Epithelial cell of esophagus (primary cell): Measurements from ENCODE around the gene MIER1.

ENCODE experiments used
- DNase-seq: peaks from one replicate; pipeline ENCODE4 v3.0.0; 2010; ENCODE audit warnings: low read depth
- H3K4me3 ChIP-seq: 2 replicates; pipeline ENCODE4 v1.5.1; 2011; ENCODE audit warnings: mild to moderate bottlenecking, low read length, control low read depth
- TF ChIP-seq, protein P1 (sequence below): IDR thresholded peaks from 2 replicates; pipeline ENCODE4 v1.5.1; 2011; ENCODE audit warnings: low read depth, mild to moderate bottlenecking, low read length, control low read depth, inconsistent platforms; ENCODE audit not compliant: insufficient read depth; ENCODE audit errors: missing control alignments

MIER1 gene

GRCh38 chr1:66917476-66917875, 7.3 kb upstream of the MIER1 start:
- no peak overlapping the region for H3K4me3 ChIP-seq
- TF ChIP-seq, protein P1, sequence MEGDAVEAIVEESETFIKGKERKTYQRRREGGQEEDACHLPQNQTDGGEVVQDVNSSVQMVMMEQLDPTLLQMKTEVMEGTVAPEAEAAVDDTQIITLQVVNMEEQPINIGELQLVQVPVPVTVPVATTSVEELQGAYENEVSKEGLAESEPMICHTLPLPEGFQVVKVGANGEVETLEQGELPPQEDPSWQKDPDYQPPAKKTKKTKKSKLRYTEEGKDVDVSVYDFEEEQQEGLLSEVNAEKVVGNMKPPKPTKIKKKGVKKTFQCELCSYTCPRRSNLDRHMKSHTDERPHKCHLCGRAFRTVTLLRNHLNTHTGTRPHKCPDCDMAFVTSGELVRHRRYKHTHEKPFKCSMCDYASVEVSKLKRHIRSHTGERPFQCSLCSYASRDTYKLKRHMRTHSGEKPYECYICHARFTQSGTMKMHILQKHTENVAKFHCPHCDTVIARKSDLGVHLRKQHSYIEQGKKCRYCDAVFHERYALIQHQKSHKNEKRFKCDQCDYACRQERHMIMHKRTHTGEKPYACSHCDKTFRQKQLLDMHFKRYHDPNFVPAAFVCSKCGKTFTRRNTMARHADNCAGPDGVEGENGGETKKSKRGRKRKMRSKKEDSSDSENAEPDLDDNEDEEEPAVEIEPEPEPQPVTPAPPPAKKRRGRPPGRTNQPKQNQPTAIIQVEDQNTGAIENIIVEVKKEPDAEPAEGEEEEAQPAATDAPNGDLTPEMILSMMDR, result no peak
- no peak for DNase-seq

DNA sequence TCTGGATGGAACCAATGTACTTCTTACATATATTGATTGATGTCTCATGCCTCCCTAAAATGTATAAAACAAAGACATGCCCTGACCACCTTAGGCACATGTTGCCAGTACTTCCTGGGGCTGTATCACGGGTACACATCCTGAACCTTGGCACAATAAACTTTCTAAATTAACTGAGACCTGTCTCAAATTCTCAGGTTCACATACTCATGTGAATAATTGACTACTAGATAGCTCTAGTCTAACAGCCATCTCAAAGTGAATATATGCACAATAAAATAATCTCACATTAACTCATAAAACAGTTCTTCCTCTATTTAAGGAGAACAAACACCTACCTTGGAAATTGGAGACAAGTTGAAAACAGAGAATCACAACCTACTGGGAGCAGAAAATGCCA, 5.7 kb upstream of the MIER1 start:
- DNase-seq, result no peak
- TF ChIP-seq, protein P1, result no peak
- H3K4me3 ChIP-seq, result no peak overlapping the region

- TF ChIP-seq, protein P1, result no peak
- no peak overlapping the region for H3K4me3 ChIP-seq
- DNase-seq, result no peak
These were observed 5.0 kb upstream of the MIER1 start for GRCh38 chr1:66919828-66920227.

DNA sequence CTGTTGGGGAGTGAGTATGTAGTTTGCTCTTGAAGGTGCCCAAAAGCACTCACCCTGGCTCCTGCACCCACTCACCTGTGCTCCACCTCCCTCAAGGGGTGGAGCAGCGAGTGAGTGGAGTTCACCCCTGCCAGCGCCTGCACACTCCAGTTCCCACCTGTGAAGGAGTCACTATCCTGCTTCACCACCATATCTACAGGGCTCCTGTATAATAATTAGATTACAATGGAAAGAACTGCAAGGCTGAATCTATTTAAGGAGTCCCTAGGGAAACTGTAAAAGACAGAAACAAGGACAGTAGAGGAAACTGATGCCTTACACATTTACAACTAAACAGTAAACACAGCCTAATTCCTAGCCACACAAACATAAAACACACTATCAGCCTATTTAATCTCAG, 4.2 kb upstream of the MIER1 start:
- TF ChIP-seq, protein P1, result no peak
- H3K4me3 ChIP-seq, result no peak overlapping the region
- DNase-seq, result no peak

- DNase-seq, result no peak
- TF ChIP-seq, protein P1, result no peak
- peak overlapping the region; percentile 84 for H3K4me3 ChIP-seq
These were observed 744 bp downstream of the MIER1 start for GRCh38 chr1:66925558-66925910.

DNA sequence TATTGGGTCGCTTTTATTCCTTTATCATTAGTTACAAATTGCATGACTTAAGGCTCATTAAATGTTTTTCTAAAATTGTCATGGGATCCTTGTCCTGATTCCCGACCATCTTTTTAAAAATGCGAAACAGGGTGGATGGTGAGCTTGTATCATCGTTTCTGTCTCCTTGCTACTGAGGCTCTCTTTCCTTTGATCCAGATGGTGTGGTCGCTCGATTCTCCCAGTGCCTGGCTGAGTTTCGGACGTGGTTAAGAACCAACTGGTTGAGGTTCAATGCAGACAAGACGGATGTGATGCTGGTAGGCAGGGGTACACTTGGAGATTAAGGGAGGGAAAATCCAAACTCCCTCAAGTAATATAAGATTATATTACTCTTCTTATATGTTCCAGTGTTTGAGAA, 1.2 kb downstream of the MIER1 start:
- H3K4me3 ChIP-seq, result peak overlapping the region; percentile 84
- TF ChIP-seq, protein P1, result no peak
- no peak for DNase-seq

DNA sequence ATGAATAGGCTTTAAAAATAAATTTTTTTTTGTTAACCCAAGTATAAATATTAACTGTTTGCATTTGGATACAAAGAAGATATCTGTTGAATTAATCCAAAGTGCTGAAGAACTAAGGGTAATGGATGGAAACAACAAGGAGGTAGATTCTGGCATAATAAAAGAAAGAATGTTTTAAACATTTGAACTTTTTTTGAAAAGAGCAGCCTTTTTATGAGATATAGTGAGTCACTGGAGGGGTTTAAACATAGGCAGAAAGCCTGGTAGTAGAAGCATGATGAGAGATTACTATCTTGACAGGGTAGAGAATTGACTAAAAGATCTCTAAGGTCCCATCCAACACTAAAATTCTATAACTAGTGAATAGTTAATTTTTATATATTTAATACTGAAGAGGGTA, 2.7 kb downstream of the MIER1 start:
- TF ChIP-seq, protein P1, result no peak
- no peak overlapping the region for H3K4me3 ChIP-seq
- DNase-seq, result no peak
